Fibroblast of skin of abdomen (primary cell): Measurements from ENCODE around the gene TBX5.
"Not testable (repeated sequence)": the region's sequence is repeated elsewhere in the genome, so short reads cannot be mapped to it uniquely, and the experiment has no call there.

Source experiments
- DNase-seq: peaks from one replicate; pipeline ENCODE4 v3.0.0-alpha.2; 2013

The TBX5 gene

DNA sequence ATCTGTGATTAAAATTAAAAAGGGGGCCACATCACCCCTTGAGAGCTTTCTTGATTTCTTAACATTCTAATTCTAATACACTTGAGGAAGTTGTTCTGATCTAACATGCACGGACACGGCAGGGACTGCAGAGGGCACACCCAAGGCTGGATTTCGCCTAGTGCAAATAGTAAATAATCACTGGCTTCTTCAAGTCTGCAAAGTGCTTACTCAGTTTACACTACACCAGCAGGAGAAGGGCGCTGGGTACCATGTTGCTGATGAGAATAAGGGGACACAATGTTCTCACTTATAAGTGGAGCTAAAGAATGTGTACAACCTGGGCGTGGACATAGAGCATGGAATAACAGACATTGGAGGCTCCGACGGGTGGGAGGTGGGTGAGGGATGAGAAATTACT, 34.2 kb downstream of the TBX5 start:
- no peak for DNase-seq

GRCh38 chr12:114371250-114371649, 34.7 kb downstream of the TBX5 start:
- DNase-seq = no peak

DNA sequence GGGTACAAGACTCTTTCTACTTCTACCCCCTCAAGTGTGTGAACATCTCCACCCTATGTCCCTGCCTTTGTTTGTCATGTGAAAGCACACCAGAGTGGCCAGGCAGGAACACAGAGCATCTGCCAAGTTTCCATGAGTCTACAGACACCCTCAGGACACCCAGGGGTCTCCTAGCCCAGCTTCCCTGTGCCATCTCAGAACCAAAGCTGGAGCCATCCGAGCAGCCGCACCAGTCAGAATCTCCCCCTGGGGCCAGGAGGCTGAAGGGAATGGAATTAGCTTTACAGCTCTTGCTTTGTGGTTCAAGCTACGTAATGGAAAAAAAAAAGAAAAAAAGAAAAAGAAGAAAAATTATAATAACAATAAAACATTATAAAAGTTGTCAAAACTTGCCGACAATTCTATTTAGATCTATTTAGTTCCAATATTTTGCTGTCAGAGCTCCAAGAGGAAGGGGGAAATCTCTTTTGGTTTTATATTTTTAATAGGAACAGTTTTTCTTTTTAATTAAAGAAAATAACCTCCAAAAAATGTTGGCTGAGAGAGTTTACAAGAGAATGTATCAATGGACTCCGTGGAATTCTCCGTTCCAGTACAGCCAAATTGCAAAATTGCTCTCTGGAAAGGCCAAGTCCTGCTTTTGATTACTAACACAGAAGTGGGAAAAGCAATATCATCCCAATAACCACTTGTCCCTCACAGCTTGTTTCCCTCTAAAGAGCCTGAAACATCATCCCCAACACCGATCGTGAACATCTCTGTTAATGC, 37.1 kb downstream of the TBX5 start:
- DNase-seq = no peak

DNA sequence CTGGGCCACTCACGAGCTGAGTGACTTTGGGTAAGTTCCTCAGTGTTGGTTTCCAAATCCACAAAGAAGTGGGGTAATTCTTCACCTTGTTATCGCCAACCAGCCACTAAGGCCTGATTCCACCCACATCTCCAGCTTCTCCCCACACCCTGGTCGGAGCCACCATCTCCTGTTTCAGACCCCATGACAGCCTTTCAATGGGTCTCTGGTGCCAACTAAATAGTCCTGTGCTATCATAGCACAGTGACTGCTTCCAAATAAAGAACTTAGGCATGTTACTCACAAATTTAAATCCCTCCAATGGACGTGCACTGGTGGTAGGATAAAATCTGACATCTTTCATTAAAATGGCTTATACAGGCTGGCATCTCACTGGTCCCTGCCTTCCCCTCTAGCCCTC, 44.0 kb downstream of the TBX5 start:
- no peak for DNase-seq

DNA sequence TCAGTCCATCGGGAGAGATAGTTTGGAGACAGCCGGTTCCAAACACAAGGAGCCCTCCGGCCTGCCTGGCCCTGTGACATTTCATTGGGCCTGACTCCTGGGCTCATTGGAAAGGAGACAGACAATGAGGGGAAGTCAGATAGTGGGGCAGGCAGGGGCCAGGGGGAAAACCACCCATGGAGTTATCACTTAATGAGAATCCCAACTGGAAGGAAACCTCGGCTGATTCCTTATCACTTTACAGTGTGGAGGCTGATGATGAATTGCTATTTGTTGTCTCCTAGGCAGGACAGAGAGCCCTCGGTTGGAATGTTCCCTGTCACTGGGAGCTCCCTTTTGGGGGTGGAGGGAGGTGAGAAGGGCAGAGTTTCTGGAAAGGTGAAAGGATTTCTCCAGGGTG, 44.4 kb downstream of the TBX5 start:
- no peak for DNase-seq

DNA sequence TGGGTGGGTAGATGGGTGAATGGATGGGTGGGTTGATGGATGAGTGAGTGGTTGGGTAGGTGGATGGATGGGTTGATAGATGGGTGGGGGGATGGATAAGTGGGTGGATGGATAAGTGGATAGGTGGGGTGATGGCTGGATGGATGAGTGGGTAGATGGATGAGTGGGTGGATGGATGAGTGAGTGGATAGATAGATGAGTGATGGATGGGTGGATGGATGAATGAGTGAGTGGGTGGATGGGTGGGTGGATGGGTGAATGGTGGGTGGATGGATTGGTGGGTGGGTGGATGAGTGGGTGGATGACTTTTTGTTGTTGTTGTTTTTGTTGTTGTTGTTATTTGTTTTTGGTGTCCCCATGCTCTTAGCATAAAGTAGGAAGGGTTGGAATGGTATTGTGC, 45.5 kb downstream of the TBX5 start:
- DNase-seq = no peak

DNA sequence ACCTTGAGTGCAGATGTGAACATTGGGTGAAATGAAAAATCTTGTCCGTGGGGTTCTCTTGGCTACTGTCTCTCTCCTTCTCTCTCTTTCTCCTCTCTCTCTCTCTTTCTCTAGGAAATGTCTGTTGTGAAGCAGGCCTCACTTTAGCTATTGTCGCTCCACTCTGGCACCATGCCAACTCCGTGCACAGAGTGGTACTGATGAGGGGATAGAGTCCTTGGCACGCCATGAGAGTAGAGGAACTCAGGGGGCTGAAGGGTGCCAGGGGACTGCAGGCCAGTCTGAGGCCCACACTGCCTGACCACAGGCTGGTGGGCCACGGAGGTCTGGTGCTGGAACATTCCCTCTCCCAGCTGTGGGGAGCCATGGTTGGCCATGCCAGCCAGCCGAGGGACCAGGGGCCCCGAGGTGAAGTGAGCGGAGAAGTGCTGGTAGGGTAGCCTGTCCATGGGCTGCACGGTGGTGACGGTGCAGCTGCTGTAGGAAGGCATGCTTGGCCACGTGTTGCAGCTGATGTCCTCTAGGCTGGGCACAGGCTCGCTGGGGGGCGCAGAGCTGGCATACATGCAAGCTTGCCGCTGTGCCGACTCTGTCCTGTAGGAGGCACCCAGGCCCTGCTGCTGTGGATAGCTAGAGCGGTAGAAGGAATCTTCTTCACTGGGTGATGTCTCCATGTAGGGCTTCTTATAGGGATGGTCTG, 50.4 kb downstream of the TBX5 start:
- no peak for DNase-seq

- DNase-seq = not testable (repeated sequence)
Measured at GRCh38 chr12:114349239-114349638, 56.7 kb downstream of the TBX5 start.

DNA sequence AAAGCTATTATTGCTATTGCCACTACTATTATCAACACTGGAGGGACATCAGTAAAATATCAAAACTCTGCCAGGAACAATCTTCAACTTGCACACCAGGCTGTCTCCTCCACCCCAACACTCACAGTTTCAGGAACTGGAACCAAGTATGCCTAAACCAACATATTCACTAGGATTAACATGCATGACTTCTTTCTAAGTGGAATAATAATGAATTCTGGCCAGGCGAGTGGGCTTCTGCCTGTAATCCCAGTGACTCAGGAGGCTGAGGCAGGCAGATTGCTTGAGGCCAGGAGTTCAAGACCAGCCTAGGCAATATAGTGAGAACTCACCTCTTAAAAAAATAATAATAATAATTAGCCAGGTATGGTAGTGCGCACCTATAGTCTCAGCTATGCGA, 58.1 kb downstream of the TBX5 start:
- DNase-seq = no peak

DNA sequence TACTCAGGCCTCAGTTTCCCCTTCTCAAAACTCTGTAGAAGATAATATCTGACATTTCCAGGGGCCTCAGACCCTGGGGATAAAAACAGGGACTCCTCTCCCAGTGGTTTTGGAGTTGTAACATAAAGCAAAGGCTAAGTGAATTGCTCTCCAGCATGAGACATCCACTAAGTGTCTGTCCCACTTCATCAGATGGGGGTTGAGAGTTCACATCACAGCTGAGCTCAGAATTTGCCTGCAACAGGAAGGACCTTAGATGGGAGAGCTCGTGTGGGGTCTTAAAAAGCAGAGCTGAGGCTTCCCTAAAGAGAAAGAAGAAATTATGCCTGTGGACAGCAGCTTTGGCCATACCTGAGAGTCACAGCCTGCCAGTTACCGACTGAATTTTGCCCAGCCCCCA, 61.1 kb downstream of the TBX5 start:
- no peak for DNase-seq

DNA sequence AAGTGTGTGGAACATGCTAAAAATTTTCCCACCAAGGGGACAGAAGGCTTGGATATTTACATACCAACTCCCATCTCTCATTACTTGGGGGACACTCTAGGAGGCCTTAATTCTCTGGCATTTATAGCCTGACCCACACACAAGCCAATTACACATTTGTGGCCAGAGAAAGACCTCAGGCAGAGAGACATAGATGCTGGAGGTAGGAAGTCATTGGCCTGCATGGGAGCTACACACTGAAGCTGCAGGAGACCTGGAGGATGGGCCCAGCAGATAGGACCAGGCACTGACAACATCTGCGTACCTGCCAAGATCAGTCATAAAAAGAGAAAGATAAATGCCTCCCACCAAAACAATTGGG, 61.7 kb downstream of the TBX5 start:
- no peak for DNase-seq

GRCh38 chr12:114343585-114344302, 62.2 kb downstream of the TBX5 start:
- DNase-seq = peak; percentile 22

DNA sequence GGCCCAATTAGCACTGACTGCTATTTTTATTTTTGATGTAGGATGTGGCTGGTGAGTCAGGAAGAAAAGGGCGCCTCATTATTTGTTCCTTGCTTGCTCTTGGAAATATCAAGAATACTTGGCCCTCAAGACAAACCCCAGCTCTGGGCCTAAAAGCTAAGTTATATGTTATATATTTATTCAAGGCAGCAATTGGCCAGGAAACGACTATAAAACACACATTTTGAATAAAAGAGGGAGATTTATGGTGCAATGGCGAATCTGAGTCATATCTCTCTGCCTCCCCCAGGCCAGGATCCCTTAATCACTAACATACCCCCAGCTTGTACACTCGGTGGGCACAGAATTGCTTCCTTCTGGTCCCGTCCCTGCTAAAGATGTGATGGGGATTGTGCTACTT, 63.3 kb downstream of the TBX5 start:
- DNase-seq = peak; percentile 83

- DNase-seq = no peak
Measured at GRCh38 chr12:114341635-114342034, 64.3 kb downstream of the TBX5 start.

DNA sequence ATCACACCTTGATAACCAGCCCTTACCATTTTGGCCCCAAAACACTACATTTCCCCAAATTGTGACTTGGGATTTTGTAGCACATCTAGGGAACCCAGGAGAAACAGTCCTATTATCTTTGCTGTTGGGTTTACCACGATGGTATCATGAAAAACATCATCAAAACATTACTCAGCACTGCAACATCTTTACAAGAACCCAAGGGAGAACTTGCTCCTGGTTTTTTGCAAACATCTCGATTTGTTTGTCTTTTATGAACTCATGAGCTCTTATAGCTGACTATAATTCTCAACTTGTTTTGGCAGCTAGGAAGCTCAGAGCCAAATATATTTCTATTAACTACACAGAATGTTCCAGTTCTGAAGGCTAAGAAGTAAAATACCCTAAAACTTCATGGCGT, 65.7 kb downstream of the TBX5 start:
- no peak for DNase-seq

DNA sequence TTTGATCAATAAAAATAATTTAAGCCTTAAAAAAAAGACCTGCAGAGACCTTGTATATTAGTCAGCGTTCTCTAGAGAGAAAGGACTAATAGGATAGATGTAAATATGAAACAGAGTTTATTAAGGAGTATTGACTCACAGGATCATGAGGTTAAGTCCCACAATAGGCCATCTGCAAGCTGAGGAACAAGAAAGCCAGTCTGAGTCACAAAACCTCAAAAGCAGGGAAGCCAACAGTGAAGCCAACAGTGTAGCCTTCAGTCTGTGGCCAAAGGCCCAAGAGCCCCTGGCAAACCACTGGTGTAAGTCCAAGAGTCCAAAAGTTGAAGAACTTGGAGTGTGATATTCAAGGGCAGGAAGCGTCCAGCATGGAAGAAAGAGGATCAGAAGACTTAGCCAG, 66.3 kb downstream of the TBX5 start:
- peak; percentile 80 for DNase-seq

DNA sequence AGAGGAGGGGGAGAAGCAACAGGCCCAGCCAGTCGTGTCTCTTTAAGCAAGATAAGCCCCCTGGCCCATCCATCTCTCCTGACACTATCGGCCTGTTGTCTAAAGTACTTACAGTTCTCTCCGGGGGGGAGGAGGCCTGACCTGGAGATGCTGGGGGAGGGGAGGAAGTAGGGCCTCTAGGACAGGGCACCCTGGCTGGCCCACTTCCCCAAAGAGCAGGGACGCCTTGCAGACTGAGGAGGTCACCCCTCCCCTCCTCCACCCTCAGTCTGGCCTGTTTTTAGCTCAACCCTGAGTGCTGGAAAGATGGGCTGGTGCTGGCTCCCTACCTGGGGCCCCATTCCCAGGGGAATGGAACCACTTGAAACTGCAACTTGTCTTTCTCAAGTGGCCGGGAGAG, 70.3 kb downstream of the TBX5 start:
- no peak for DNase-seq

DNA sequence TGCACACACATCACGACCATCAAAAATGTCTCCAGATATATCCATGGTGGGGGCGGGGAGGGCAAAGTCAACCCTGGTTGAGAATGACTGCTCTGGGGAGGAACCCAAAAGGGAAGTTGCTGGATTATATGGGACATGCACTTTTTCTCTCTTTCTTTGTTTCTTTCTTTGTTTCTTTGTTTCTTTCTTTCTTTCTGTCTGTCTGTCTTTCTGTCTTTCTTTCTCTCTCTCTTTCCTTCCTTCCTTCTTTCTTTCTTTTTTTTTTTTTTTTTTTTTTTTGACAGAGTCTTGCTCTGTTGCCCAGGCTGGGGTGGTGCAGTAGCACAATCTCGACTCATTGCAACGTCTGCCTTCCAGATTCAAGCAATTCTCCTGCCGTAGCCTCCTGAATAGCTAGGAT, 71.5 kb downstream of the TBX5 start:
- DNase-seq = no peak

- no peak for DNase-seq
Measured at GRCh38 chr12:114328292-114328691, 77.7 kb downstream of the TBX5 start.

GRCh38 chr12:114327765-114328164, 78.2 kb downstream of the TBX5 start:
- DNase-seq = no peak

- DNase-seq = no peak
Measured at GRCh38 chr12:114321524-114321923, 84.4 kb downstream of the TBX5 start.

DNA sequence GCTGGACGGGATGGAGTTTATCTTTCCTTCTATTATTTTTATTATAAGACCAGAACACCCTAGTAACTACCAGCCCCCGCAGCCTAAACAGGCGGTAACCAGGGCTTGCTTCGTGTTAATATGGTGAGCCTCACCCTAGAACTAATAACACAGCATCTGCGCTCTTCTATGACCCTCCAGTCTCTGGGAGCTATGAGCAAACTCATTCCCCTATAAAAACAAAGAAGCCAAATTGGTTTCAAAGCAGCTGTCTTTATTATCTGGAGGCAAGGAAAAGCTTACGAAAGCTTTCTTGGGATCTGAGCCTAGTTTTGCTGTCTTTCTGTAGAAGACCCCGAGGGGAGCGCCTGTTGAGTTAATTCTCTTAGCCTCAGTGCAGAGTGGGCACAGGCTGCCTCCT, 85.0 kb downstream of the TBX5 start:
- DNase-seq = no peak

DNA sequence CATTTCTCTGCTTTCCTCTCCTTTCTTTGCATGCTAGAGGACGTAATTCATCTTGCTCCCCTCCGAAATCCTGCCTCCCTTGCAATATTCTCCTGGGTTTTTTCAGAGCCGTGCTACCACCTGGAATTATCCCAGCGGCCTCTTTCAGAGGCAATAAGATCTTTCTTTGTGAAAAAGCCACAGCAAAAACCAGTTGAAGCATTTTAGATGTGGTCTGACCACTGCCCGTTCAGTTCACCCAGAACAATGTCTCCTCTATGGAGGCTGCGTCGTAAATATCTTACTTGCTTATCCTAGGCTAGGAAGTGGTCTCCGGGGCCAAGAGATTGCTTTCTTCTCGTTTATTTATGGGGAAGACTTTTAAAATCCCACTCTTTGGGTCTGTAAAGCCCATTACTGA, 85.8 kb downstream of the TBX5 start:
- DNase-seq = no peak

DNA sequence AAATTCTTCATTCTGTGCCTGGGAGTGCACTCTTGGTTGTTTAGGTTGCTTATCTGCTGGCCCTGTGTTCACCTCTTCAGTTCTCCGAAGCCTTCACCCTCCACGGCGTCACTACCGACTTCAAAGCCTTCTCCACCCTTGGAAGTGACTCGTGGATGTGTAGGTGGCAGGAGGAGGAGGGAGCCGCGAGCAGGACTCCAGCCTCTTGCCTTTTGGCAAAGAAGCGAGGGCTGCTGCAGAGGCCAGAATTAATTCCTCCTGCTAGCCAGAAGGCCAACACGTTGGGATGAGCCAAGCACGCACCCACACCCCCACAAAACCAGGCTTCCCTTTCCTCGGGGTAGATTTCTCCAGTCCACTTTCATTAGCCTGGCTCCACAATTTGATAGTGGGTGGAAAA, 86.5 kb downstream of the TBX5 start:
- peak; percentile 35 for DNase-seq
